H9 (cell line): ENCODE results near the gene SPACA5. TPM values are rescaled to one million over a fixed set of nuclear protein-coding genes. Genes with fewer than 3 reads are reported as not detected.

Experiments
- DNase-seq: peaks from one replicate; pipeline ENCODE4 v3.0.0-alpha.2; 2017
- H2AFZ ChIP-seq: one replicate; pipeline ENCODE4 v1.6.1; 2013; ENCODE audit warnings: mild to moderate bottlenecking, low read length, control low read depth, moderate library complexity
- H2AK5ac ChIP-seq: 2 replicates; pipeline ENCODE4 v1.6.1; 2013; ENCODE audit warnings: low read length, control low read depth, mixed read lengths; ENCODE audit not compliant: insufficient read length
- H2BK120ac ChIP-seq: one replicate; pipeline ENCODE4 v1.6.1; 2013; ENCODE audit warnings: low read depth, mild to moderate bottlenecking, low read length, control low read depth, inconsistent platforms; ENCODE audit not compliant: poor library complexity, severe bottlenecking
- H2BK12ac ChIP-seq: 2 replicates; pipeline ENCODE4 v1.6.1; 2013; ENCODE audit warnings: low read length, control low read depth, mixed read lengths, low read depth; ENCODE audit not compliant: insufficient read length
- H2BK15ac ChIP-seq: 2 replicates; pipeline ENCODE4 v1.6.1; 2013; ENCODE audit warnings: low read depth, low read length, control low read depth
- H2BK20ac ChIP-seq: one replicate; pipeline ENCODE4 v1.6.1; 2013; ENCODE audit warnings: low read depth, mild to moderate bottlenecking, low read length, control low read depth, inconsistent platforms; ENCODE audit not compliant: poor library complexity, severe bottlenecking
- H2BK5ac ChIP-seq: 2 replicates; pipeline ENCODE4 v1.6.1; 2013; ENCODE audit warnings: low read length, control low read depth, mixed read lengths; ENCODE audit not compliant: insufficient read length
- H3K14ac ChIP-seq: 2 replicates; pipeline ENCODE4 v1.6.1; 2013; ENCODE audit warnings: low read length, control low read depth; ENCODE audit not compliant: insufficient read depth
- H3K18ac ChIP-seq: 2 replicates; pipeline ENCODE4 v1.6.1; 2013; ENCODE audit warnings: low read depth, mild to moderate bottlenecking, mixed read lengths, low read length, control low read depth; ENCODE audit not compliant: insufficient read length
- H3K23ac ChIP-seq: 2 replicates; pipeline ENCODE4 v1.6.1; 2013; ENCODE audit warnings: low read length, control low read depth, mixed read lengths, low read depth; ENCODE audit not compliant: insufficient read length
- H3K23me2 ChIP-seq: 2 replicates; pipeline ENCODE4 v1.6.1; 2013; ENCODE audit warnings: low read depth, mild to moderate bottlenecking, mixed read lengths, low read length, control low read depth; ENCODE audit not compliant: insufficient read length, poor library complexity, severe bottlenecking
- H3K27ac ChIP-seq: 2 replicates; pipeline ENCODE4 v1.5.1; 2013; ENCODE audit warnings: low read length, control low read depth, mixed read lengths, low read depth; ENCODE audit not compliant: insufficient read length
- H3K27me3 ChIP-seq: 2 replicates; pipeline ENCODE4 v1.6.1; 2013; ENCODE audit warnings: low read length, control low read depth, inconsistent platforms; ENCODE audit not compliant: insufficient read depth
- H3K4ac ChIP-seq: 2 replicates; pipeline ENCODE4 v1.6.1; 2013; ENCODE audit warnings: low read depth, mild to moderate bottlenecking, control low read depth, inconsistent platforms, low read length, moderate library complexity
- H3K4me1 ChIP-seq: 2 replicates; pipeline ENCODE4 v1.6.1; 2013; ENCODE audit warnings: low read length, control low read depth, inconsistent platforms; ENCODE audit not compliant: insufficient read depth
- H3K4me2 ChIP-seq: 2 replicates; pipeline ENCODE4 v1.6.1; 2013; ENCODE audit warnings: low read length, control low read depth, mixed read lengths; ENCODE audit not compliant: insufficient read length, insufficient read depth
- H3K56ac ChIP-seq: 2 replicates; pipeline ENCODE4 v1.6.1; 2013; ENCODE audit warnings: low read depth, mild to moderate bottlenecking, mixed read lengths, low read length, control low read depth; ENCODE audit not compliant: insufficient read length
- H3K79me1 ChIP-seq: 2 replicates; pipeline ENCODE4 v1.6.1; 2013; ENCODE audit warnings: low read depth, mild to moderate bottlenecking, moderate library complexity, low read length, control low read depth, inconsistent platforms; ENCODE audit not compliant: insufficient read depth, poor library complexity, severe bottlenecking
- H3K79me2 ChIP-seq: 2 replicates; pipeline ENCODE4 v1.6.1; 2013; ENCODE audit warnings: low read length, control low read depth, inconsistent platforms; ENCODE audit not compliant: insufficient read depth
- H3K9ac ChIP-seq: 2 replicates; pipeline ENCODE4 v1.6.1; 2013; ENCODE audit warnings: low read length, control low read depth, mixed read lengths; ENCODE audit not compliant: insufficient read length; ENCODE audit errors: extremely low read depth
- H3K9me3 ChIP-seq: one replicate; pipeline ENCODE4 v1.6.1; 2013; ENCODE audit warnings: low read depth, low read length, inconsistent platforms; ENCODE audit not compliant: control insufficient read depth
- H3T11ph ChIP-seq: one replicate; pipeline ENCODE4 v1.6.1; 2013; ENCODE audit warnings: mild to moderate bottlenecking, low read length, control low read depth, inconsistent platforms
- H4K20me1 ChIP-seq: one replicate; pipeline ENCODE4 v1.6.1; 2013; ENCODE audit not compliant: control insufficient read depth, insufficient read length, insufficient read depth
- H4K5ac ChIP-seq: 2 replicates; pipeline ENCODE4 v1.6.1; 2013; ENCODE audit warnings: low read depth, mild to moderate bottlenecking, mixed read lengths, low read length, control low read depth; ENCODE audit not compliant: insufficient read length
- H4K8ac ChIP-seq: replicated peaks from 2 replicates; pipeline ENCODE4 v1.6.1; 2013; ENCODE audit warnings: low read length, control low read depth, mixed read lengths, low read depth; ENCODE audit not compliant: insufficient read length
- H4K91ac ChIP-seq: 2 replicates; pipeline ENCODE4 v1.6.1; 2013; ENCODE audit warnings: low read depth, mild to moderate bottlenecking, moderate library complexity, mixed read lengths, low read length, control low read depth; ENCODE audit not compliant: insufficient read length
- H3K27ac Mint-ChIP-seq, 3 experiments: 2 replicates in 2 of 3; 3 replicates in 1 of 3; pipeline ENCODE4 v1.8.0; 2020 to 2021; ENCODE audit warnings: mixed read lengths in 3 of 3, mild to moderate bottlenecking in 1 of 3, moderate library complexity in 1 of 3
- H3K27me3 Mint-ChIP-seq: 2 replicates; pipeline ENCODE4 v1.8.0; 2021; ENCODE audit warnings: low read depth, mild to moderate bottlenecking, moderate library complexity, mixed read lengths
- H3K36me3 Mint-ChIP-seq, 3 experiments: 2 replicates in 2 of 3; 3 replicates in 1 of 3; pipeline ENCODE4 v1.8.0; 2020 to 2021; ENCODE audit warnings: low read depth in 3 of 3, mixed read lengths in 3 of 3; ENCODE audit not compliant: insufficient read depth in 1 of 3
- H3K4me1 Mint-ChIP-seq, 2 experiments: 2 replicates each; pipeline ENCODE4 v1.8.0; 2020; ENCODE audit warnings: mixed read lengths in 2 of 2
- H3K4me3 Mint-ChIP-seq, 2 experiments: 2 replicates in 1 of 2; 3 replicates in 1 of 2; pipeline ENCODE4 v1.8.0; 2020 to 2021; ENCODE audit warnings: mild to moderate bottlenecking in 2 of 2, mixed read lengths in 2 of 2, moderate library complexity in 1 of 2
- H3K9me3 Mint-ChIP-seq, 2 experiments: 2 replicates in 1 of 2; 3 replicates in 1 of 2; pipeline ENCODE4 v1.8.0; 2020; ENCODE audit warnings: mild to moderate bottlenecking in 2 of 2, mixed read lengths in 2 of 2, moderate library complexity in 1 of 2
- WGBS: extraction: QIAGEN DNeasy Blood & Tissue Kit; methylation state at CpG from one replicate; pipeline ENCODE4 v1.1.7; 2013; ENCODE audit warnings: missing lambda C conversion rate, low lambda C conversion rate, mixed read lengths; ENCODE audit not compliant: insufficient read length; ENCODE audit errors: extremely low coverage; 5-methylcytosine and 5-hydroxymethylcytosine counted together
- total RNA-seq: library from RNA; stranded (reverse); gene quantifications from 2 replicates; pipeline ENCODE4 v1.2.1, GENCODE V29; 2021
- TF ChIP-seq, protein P1 (sequence below): fragments of 200-600 bp; sonication (generic); conservative IDR thresholded peaks from 3 replicates; pipeline ENCODE4 v1.8.0; 2021; ENCODE audit warnings: antibody characterized with exemption, mild to moderate bottlenecking

Gene SPACA5
- total RNA-seq, 1 experiment from 2014 or later = not detected

DNA sequence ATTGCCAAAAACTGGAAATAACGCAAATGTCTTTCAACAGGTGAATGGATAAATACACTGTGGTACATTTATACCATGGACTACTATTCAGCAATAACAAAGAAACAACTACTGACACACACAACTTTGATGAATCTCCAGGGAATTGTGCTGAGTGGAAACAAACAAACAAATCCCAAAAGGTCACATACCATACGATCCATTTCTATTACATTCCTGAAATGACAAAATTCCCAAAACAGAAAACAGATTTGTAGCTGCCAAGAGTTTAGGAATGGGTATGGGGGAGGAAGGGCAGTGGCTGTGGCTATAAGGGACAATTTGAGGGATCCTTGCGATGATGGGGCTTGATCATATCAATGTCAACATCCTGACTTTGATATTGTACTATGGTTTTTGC is 5.5 kb upstream of the SPACA5 start:
- Histone ChIP-seq H3K18ac (no peak overlapping the region), H3K23me2 (no peaks in the 10 kb centered on the region), H3K27ac (no peak overlapping the region), H3K14ac (no peak overlapping the region), H3K79me1 (no peaks in the 10 kb centered on the region), H2BK20ac (no peak overlapping the region), H3K4me2 (no peak overlapping the region), H2BK12ac (no peak overlapping the region), H3K4me1 (no peaks in the 10 kb centered on the region), H3K4ac (no peak overlapping the region), H2AK5ac (no peak overlapping the region), H3K79me2 (no peaks in the 10 kb centered on the region; the same call in 1 of the 2 replicates), H2BK120ac (no peak overlapping the region), H4K8ac (no peak overlapping the region), H2BK15ac (no peak overlapping the region), H3K23ac (no peak overlapping the region), H4K20me1 (no peaks in the 10 kb centered on the region), H3K9me3 (peaks cover 14% of the 10 kb centered on the region), H4K91ac (no peak overlapping the region), H2AFZ (no peak overlapping the region), H3T11ph (no peak overlapping the region), H2BK5ac (no peak overlapping the region), H3K27me3 (no peaks in the 10 kb centered on the region), H4K5ac (no peak overlapping the region), H3K56ac (no peak overlapping the region), H3K9ac (no peak overlapping the region)
- Mint-ChIP-seq H3K4me3 (no peak overlapping the region), H3K27ac (no peak overlapping the region), H3K27me3 (no peaks in the 10 kb centered on the region), H3K4me1 (peaks cover 0 to 6% of the 10 kb centered on the region in 2 experiments; a peak in 3 of 4 replicates), H3K9me3 (peaks cover 45 to 58% of the 10 kb centered on the region in 2 experiments), H3K36me3 (peaks cover 13 to 31% (median 19%) of the 10 kb centered on the region in 3 experiments)
- DNase-seq = no peak
- TF ChIP-seq, protein P1, sequence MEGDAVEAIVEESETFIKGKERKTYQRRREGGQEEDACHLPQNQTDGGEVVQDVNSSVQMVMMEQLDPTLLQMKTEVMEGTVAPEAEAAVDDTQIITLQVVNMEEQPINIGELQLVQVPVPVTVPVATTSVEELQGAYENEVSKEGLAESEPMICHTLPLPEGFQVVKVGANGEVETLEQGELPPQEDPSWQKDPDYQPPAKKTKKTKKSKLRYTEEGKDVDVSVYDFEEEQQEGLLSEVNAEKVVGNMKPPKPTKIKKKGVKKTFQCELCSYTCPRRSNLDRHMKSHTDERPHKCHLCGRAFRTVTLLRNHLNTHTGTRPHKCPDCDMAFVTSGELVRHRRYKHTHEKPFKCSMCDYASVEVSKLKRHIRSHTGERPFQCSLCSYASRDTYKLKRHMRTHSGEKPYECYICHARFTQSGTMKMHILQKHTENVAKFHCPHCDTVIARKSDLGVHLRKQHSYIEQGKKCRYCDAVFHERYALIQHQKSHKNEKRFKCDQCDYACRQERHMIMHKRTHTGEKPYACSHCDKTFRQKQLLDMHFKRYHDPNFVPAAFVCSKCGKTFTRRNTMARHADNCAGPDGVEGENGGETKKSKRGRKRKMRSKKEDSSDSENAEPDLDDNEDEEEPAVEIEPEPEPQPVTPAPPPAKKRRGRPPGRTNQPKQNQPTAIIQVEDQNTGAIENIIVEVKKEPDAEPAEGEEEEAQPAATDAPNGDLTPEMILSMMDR = no peak
- no CpG with 5 or more reads among the region's 3 CpGs for WGBS
